C4-2B (cell line): ENCODE results near the gene RNF123.

ENCODE experiments used
- ZFX ChIP-seq: fragments of 450-650 bp; IDR thresholded peaks from 2 replicates; pipeline ENCODE4 v1.6.1; 2017
- TF ChIP-seq, protein P1 (sequence below): fragments of 450-650 bp; conservative IDR thresholded peaks from 2 replicates; pipeline ENCODE4 v1.5.1; 2017; ENCODE audit warnings: mild to moderate bottlenecking

DNA sequence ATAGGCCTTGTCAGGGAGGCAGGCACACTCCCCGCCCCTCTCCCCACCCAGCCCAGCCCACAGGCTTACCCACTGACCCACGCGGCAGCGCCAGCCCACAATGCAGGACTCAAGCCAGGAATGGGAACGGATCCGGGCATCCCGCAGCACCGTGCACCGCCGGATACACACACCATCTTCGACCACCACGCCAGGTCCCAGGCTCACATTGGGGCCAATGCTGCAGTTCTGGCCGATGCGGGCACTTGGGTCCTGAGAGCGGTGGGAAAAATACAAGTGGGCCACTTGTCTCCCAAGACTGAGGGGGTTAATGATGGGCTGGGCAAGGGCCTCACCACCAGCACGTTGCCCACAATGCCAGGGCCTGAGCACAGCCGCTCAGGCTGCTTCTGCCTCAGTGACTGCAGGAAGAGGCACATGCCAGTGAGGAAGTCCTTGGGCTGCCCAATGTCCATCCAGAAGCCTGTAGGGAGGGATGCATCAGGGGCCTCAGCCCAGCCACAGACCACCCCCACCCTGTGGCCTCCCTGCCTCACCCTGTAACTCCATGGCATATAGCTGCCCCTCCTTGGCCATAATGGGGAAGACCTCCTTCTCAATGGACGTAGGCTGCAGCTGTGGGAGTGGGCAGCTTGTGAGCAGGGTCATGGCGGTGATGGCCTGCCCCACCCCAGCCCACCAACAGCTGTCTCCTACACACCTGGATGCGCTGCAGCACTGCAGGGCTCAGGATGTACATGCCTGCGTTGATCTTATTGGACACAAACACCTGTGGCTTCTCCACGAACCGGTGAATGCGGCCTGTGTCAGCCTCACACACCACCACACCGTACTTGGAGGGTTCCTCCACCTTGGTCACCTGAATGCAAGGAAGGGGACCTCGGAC is 32.8 kb downstream of the RNF123 start:
- TF ChIP-seq, protein P1, sequence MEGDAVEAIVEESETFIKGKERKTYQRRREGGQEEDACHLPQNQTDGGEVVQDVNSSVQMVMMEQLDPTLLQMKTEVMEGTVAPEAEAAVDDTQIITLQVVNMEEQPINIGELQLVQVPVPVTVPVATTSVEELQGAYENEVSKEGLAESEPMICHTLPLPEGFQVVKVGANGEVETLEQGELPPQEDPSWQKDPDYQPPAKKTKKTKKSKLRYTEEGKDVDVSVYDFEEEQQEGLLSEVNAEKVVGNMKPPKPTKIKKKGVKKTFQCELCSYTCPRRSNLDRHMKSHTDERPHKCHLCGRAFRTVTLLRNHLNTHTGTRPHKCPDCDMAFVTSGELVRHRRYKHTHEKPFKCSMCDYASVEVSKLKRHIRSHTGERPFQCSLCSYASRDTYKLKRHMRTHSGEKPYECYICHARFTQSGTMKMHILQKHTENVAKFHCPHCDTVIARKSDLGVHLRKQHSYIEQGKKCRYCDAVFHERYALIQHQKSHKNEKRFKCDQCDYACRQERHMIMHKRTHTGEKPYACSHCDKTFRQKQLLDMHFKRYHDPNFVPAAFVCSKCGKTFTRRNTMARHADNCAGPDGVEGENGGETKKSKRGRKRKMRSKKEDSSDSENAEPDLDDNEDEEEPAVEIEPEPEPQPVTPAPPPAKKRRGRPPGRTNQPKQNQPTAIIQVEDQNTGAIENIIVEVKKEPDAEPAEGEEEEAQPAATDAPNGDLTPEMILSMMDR = no peak
- no peak for TF ChIP-seq ZFX
